ENCODE data around the gene ARPC2. TPM values are rescaled to one million over a fixed set of nuclear protein-coding genes. Genes with fewer than 3 reads are reported as not detected.

The ARPC2 gene
- total RNA-seq, 1 donor from 2014 or later: 243 TPM

- DNase-seq (ENCODE audit: low spot score): no peak
- intact Hi-C loops (cut with DNase I): no loop called here
- ATAC-seq: no peak
Measured at GRCh38 chr2:218244204-218244603, 27.2 kb downstream of the ARPC2 start.

- intact Hi-C loops (cut with DNase I): no loop called here
- DNase-seq (ENCODE audit: low spot score) (no peak), ATAC-seq (no peak)
Measured at GRCh38 chr2:218244665-218245064, 27.7 kb downstream of the ARPC2 start.

DNA sequence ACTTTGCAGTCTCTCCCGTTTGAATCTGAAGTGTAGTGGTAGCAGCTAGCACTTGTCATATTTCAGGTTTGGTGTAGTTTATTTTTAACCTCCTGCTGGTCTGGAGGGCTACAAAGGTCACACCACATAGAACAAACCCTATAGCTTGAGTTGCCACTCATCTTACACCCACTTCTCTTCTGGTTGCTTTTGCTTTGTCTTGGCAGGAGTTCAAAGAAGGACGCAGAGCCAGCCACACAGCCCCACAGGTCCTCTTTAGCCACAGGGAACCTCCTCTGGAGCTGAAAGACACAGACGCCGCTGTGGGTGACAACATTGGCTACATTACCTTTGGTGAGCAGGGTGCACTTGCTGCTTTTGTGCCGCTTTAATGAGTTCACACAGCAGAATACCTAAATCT, 28.2 kb downstream of the ARPC2 start:
- ATAC-seq: no peak
- intact Hi-C loops (cut with DNase I): no loop called here
- no peak for DNase-seq (ENCODE audit: low spot score)

DNA sequence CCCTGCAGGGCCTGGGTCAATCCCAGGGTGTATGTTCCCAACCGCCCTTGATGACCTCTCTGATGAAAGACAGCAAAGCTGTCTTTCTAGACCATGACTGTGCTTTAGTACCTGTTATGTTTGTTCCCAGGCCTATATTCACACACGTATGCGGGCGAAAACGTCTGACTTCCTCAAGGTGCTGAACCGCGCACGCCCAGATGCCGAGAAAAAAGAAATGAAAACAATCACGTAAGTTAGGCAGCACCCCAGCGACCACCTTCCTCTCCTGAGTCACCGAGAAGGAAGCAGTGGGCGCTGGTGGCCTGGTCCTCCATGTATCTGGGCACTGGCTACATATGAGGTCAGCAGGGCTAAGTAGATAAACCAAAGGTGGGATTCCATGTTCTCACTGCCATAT, 32.7 kb downstream of the ARPC2 start:
- ATAC-seq: no peak
- intact Hi-C loops (cut with DNase I): no loop called here
- no peak for DNase-seq (ENCODE audit: low spot score)

- DNase-seq (ENCODE audit: low spot score) (no peak), ATAC-seq (no peak)
- intact Hi-C loops (cut with DNase I): no loop called here
Measured at GRCh38 chr2:218252509-218253231, 35.7 kb downstream of the ARPC2 start.

DNA sequence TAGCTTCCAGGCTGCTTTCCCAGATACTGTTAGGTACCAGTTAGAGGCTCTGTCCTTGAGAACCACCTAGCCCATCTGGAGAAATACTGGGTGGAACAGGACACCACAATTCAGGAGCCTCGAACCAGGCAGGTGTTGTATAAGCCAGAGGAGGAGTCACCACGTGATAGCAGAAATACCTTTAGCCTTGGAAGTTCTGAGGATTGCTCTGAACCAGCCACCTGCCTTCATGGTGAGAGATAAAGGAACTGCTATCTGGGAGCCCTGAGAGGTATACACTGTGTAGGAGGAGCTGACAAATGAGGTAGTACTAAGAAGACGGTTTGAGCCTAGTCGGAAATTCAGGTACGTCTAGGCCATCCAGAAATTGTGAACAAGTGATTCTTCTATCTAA, 36.2 kb downstream of the ARPC2 start:
- ATAC-seq: no peak
- intact Hi-C loops (cut with DNase I): no loop called here
- no peak for DNase-seq (ENCODE audit: low spot score)

GRCh38 chr2:218255446-218255845, 38.5 kb downstream of the ARPC2 start:
- no peak for ATAC-seq
- DNase-seq (ENCODE audit: low spot score): no peak
- intact Hi-C loops (cut with DNase I): no loop called here

DNA sequence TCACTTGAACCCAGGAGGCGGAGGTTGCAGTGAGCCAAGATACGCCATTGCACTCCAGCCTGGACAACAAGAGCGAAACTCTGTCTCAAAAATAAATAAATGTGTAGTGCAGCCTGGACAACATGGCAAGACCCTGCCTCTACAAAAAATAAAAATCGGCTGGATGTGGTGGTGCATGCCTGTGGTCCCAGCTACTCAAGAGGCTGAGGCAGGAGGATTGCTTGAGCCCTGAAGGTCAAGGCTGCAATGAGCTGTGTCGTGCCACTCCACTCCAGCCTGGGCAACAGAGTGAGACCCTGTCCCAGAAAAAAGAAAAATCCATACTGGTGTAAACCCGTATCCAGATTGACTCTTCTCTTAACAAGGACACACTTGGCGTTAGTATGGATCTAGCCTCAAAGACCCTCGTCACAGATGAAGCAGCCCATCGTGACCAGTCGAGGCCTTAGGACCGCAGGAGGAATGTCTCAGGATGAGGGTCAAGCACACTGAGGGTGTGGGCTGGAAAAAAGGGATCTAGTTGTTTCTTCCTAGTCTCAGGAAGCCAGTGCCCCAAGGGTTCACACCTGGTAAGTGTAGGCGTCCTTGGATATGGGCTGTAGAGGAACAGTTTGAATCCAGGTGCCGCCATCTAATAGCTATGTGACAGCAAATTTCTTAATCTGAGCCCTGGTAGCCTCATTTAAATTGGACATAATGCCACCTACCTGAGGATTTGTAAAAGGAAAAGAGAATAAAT, 39.8 kb downstream of the ARPC2 start:
- intact Hi-C loops (cut with DNase I): no loop called here
- ATAC-seq (no peak), DNase-seq (ENCODE audit: low spot score) (no peak)

DNA sequence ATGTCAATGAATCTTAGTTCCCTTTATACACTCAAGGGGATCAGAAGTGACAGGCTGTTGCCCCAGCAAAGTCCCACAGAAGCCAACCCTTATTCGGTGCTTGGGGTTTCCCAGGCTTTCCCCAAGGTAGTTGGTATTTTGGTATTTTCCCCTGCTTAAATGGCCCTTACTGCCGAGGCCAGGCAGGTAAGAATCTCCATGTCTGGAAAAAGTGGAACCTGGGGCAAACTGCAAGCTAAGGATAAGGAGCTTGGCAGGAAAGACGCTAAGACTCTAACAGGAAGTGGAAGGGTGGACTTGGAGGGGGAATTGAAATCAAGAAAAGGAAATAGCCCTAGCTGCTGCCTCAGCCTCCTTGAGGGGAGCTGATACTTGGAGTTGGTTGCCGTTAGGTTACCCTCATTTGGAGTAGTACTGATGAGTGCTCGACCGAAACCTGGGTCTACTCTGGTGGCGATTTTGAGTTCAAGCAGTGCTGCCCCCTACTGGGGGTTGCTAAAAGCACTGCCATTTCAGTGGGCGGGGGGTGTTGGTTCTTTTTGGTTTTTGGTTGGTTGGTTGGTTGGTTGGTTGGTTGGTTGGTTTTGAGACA, 40.5 kb downstream of the ARPC2 start:
- ATAC-seq: peak; percentile 26
- intact Hi-C loops (cut with DNase I): no loop called here
- DNase-seq (ENCODE audit: low spot score): no peak

DNA sequence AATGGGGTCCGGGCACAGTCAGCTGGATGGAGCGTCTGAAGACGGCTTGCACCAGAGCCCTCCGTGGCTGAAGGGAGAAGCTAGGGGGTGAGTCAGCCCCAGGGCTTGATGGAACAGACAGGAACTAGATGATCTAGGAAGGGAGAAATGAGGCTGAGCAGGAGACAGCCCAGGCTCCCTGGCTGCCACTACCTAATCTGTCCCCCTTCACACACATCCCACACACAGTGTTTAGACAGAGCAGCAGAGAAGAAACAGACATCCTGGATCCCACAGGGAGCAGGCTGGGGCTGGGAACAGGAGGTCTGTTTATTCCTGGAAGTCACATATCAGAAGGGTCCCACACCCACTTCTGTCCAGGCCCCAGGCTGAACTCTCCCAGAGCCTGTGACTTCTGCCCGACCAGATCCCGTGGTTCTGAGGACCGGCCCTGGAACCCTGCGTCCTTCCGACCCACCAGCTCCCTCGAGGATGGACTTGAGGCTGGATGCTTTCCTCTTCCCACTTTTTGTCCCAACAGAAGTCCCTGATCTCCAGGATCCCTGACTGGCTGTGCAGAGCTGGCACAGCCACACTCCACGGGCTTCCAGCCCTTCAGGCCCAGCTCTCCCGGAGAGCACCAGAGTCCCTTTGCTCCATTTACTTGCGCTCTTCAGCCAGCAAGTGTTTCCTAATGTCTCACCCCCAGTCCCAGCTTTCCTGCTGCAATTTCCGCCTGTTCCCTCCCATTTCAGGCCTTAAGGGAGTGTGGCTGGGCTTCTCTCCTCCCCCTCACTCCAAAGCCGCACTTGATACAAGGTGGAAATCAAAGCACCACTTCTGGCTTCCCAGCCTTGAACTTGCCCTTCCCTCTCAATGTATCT, 42.3 kb downstream of the ARPC2 start:
- DNase-seq (ENCODE audit: low spot score) (no peak), ATAC-seq (peak; percentile 74)
- intact Hi-C loops (cut with DNase I): no loop called here

GRCh38 chr2:218260166-218260565, 43.2 kb downstream of the ARPC2 start:
- intact Hi-C loops (cut with DNase I): loop anchor here (10.0 kb wide), 1 partner anchor 75 kb away; no protein-coding TSS in a partner anchor
- DNase-seq (ENCODE audit: low spot score): no peak
- ATAC-seq: no peak

DNA sequence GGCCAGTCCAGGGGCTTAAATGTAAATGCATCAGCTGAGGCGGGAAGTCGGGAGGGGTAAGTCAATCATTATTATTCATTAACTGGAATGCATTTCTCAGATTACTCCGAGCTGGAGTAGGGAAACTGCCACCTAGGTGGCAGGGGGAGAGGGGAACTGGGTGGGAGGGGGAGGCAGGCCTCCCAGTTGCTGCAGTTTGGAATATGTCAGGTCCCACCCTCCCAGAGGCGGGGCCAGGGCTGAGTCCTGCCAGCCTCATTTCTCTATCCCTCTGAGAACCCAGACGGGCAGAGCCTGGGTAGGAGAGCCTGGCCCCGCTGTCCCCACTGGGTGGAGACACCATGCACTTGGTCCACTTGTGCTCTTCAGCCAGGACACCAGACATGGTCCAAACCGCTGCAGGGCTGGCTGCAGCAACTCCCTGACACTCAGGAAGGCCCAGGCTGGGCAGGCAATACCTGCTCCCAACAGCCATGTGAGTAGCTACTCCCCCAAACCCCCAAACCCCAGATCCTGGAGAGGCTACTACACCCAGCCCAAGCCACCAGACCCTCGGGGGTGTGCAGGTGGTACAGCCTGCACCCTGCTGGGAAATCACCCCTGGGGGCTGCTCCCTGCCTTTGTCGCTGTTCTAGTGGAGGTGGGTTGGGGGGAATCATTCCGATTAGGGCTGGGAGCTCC, 43.9 kb downstream of the ARPC2 start, which contains the start of gene GPBAR1:
TSS of gene GPBAR1 (plus strand) at position 274 of the 681 bp plus-strand sequence. CDS start 1,710 bp downstream, outside the sequence.
- intact Hi-C loops (cut with DNase I): loop anchor here (10.0 kb wide), 1 partner anchor 76 kb away; no protein-coding TSS in a partner anchor
- peak; percentile 5 for ATAC-seq
- DNase-seq (ENCODE audit: low spot score): no peak

- no peak for ATAC-seq
- DNase-seq (ENCODE audit: low spot score): no peak
- intact Hi-C loops (cut with DNase I): loop anchor here (10.0 kb wide), 1 partner anchor 77 kb away; no protein-coding TSS in a partner anchor
Measured at GRCh38 chr2:218261423-218262236, 44.6 kb downstream of the ARPC2 start.

- intact Hi-C loops (cut with DNase I): loop anchor here (10.0 kb wide), 1 partner anchor 77 kb away; no protein-coding TSS in a partner anchor
- DNase-seq (ENCODE audit: low spot score): no peak
- no peak for ATAC-seq
Measured at GRCh38 chr2:218262237-218262600, 45.2 kb downstream of the ARPC2 start.

GRCh38 chr2:218262631-218263586, 45.9 kb downstream of the ARPC2 start:
- intact Hi-C loops (cut with DNase I): loop anchor here (10.0 kb wide), 1 partner anchor 78 kb away; no protein-coding TSS in a partner anchor
- DNase-seq (ENCODE audit: low spot score) (no peak), ATAC-seq (no peak)

DNA sequence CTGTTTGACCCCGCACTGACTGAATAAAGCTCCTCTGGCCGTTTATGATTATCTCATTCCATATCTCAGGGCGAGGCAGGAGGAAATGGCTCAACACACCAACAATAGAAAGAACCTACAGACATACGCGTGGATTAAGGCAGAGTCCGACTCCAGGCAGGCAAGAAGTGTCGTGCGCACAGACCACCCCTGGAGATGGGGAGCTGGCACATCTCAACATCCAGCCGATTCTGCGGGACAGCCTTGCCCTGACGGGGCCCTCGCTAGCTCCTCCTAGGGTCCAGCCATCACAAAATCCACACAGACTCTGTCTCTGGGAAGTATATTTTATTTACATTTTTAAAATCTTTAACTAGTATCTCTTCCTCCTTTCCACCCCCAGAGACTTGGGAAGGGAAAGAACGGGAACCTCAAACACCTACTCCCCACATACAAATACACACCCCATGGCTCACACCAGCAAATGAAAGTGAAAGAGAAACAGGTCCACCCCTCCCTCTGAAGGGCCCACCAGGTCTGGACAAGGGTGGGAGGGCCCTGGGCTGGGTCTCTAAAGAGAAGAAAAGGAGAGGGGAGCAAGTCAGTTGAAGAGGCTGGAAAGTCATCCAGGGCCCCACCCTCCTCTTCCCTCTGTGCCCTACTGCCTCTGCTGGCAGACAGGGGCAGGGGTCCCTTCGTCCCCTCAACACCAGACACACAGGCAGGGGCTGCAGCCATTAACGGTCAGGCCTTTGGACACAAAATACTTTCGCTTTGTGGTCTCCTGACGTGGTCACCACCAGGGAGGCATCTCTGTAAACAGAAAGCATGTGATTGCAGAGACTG, 47.0 kb downstream of the ARPC2 start:
- peak; percentile 45 for DNase-seq (ENCODE audit: low spot score)

More for the DNA sequence above, 47.0 kb downstream of the ARPC2 start:
- no peak for ATAC-seq
- intact Hi-C loops (cut with DNase I): loop anchor here (10.0 kb wide), 1 partner anchor 79 kb away; no protein-coding TSS in a partner anchor

All from sciatic nerve (tissue), 2 donors.